ENCODE measurements around the gene KCNK4. TPM values are rescaled to one million over a fixed set of nuclear protein-coding genes. Genes with fewer than 3 reads are reported as not detected.

The KCNK4 gene
- total RNA-seq, 1 donor from 2014 or later = not detected

DNA sequence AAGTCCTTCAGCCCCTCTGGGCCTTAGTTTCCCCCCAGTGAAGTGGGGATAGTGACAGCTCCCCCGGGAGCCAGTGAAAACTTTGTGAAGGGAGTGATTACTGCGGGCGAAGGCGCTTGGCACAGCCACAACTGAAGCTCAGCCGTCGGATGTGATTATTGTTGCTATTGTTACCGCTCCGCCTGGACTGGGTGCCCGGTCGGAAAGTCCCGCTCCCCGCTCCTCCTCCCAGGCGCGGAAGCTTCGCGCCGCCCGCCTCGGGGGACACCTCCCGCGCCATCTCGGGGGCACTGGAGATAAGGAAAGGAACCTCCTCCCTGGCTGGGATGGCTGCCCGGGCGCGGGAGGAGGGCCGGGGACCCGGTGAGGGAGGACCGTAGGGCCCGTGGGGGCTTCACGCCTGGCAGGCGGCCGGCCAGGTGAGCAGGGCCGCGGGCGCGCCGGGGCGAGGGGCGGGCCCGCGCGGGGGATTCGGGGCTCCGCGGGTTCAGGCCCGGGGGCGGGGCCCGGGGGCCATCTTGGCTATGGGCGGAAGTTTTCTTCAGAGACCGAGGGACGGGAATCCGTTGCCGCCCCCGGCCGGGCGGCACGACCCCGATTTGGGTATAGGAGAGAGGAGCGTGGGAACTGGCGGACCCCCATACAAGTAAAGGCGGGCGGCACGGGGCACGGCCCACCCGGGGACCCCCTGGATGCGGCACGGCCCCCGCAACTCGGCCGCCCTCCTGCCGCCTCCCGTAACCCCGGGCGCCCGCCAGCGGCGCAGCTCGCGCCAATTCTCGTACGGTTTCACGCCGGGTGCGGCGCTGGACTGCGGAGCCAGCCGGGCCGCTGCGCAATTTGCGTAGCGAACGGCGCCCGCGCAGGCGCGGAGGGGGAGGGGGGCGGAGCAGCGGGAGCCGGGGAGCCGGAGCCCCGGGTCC, 5.9 kb upstream of the KCNK4 start, which contains the start of gene GPR137:
Gene GPR137 (plus strand): TSS at position 887 of the 923 bp plus-strand sequence. CDS start 677 bp downstream, outside the sequence.
- H3K4me1 Mint-ChIP-seq (ENCODE audit: unreplicated experiment) = peaks cover 13% of the 10 kb centered on the region
- peak within 1 kb of the TSS; percentile 88 for H3K27ac Mint-ChIP-seq
- peaks cover 14% of the 10 kb centered on the region for H3K27me3 Mint-ChIP-seq
- TF ChIP-seq, protein P1, sequence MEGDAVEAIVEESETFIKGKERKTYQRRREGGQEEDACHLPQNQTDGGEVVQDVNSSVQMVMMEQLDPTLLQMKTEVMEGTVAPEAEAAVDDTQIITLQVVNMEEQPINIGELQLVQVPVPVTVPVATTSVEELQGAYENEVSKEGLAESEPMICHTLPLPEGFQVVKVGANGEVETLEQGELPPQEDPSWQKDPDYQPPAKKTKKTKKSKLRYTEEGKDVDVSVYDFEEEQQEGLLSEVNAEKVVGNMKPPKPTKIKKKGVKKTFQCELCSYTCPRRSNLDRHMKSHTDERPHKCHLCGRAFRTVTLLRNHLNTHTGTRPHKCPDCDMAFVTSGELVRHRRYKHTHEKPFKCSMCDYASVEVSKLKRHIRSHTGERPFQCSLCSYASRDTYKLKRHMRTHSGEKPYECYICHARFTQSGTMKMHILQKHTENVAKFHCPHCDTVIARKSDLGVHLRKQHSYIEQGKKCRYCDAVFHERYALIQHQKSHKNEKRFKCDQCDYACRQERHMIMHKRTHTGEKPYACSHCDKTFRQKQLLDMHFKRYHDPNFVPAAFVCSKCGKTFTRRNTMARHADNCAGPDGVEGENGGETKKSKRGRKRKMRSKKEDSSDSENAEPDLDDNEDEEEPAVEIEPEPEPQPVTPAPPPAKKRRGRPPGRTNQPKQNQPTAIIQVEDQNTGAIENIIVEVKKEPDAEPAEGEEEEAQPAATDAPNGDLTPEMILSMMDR (conservative IDR thresholded peaks at IDR 0.05) = no peak
- peak within 1 kb of the TSS; percentile 87 for H3K4me3 Mint-ChIP-seq
- H3K36me3 Mint-ChIP-seq = peaks cover 12% of the 10 kb centered on the region
- peak; percentile 93 for DNase-seq (ENCODE audit: extremely low spot score, unreplicated experiment)
- no peaks in the 10 kb centered on the region for H3K9me3 Mint-ChIP-seq

DNA sequence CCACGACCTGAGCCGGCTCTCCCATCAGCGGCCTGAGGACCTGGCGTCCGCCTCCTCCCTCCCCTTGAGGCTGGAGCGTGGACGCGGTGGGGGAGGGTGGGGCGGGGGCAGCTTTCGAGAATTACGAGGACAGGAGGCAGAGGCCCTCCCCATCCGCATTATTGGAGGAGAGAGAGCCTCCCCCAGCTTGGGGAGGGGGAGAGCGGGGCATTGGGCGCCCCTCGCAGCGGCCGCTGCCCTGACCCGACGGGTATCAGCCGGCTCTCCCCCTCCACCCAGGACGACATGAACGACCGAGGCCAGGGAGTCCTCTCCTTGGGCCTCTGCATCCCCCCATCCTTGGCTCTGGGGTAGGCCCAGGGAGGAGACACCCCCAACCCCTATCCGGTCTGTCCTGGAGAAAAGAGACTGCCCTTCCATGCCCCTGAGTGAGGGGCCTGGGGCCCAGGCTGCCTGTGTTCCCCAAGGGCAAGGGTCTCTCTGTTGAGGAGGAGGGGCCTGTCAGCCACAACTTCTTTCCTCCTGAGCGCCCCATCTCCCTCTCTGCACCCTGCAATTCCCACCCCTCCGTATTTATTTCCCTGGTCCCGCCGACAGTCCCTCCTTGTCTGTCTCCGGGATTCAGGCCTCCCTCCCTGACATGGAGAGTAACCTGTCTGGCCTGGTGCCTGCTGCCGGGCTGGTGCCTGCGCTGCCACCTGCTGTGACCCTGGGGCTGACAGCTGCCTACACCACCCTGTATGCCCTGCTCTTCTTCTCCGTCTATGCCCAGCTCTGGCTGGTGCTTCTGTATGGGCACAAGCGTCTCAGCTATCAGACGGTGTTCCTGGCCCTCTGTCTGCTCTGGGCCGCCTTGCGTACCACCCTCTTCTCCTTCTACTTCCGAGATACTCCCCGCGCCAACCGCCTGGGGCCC, 5.0 kb upstream of the KCNK4 start:
- peak overlapping the region; percentile 79 for H3K27ac Mint-ChIP-seq
- H3K27me3 Mint-ChIP-seq = peaks cover 23% of the 10 kb centered on the region

DNA sequence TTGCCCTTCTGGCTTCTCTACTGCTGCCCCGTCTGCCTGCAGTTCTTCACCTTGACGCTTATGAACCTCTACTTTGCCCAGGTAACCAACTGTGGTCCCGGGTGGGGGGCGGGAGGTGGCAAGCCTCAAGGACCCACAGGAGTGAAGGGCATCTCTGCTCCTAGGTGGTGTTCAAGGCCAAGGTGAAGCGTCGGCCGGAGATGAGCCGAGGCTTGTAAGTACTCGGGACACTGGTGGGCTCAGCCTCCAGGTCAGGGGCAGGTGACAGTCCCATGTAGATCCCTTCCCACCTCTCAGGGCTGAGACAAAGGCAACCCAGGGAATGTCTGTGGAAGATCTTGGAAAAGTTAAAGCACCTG, 4.3 kb upstream of the KCNK4 start:
- peaks cover 23% of the 10 kb centered on the region for H3K27me3 Mint-ChIP-seq
- peaks cover 13% of the 10 kb centered on the region for H3K4me1 Mint-ChIP-seq (ENCODE audit: unreplicated experiment)
- H3K9me3 Mint-ChIP-seq = no peaks in the 10 kb centered on the region
- peak overlapping the region; percentile 86 for H3K4me3 Mint-ChIP-seq
- TF ChIP-seq, protein P1 (conservative IDR thresholded peaks at IDR 0.05) = no peak
- H3K36me3 Mint-ChIP-seq = peaks cover 10% of the 10 kb centered on the region
- no peak for DNase-seq (ENCODE audit: extremely low spot score, unreplicated experiment)
- no peak overlapping the region for H3K27ac Mint-ChIP-seq

More for the DNA sequence above, 5.0 kb upstream of the KCNK4 start:
- DNase-seq (ENCODE audit: extremely low spot score, unreplicated experiment) = no peak
- Mint-ChIP-seq H3K36me3 (peaks cover 16% of the 10 kb centered on the region), H3K4me1 (ENCODE audit: unreplicated experiment) (peaks cover 13% of the 10 kb centered on the region), H3K9me3 (no peaks in the 10 kb centered on the region), H3K4me3 (peak overlapping the region; percentile 86)
- TF ChIP-seq, protein P1 (conservative IDR thresholded peaks at IDR 0.05) = no peak

DNA sequence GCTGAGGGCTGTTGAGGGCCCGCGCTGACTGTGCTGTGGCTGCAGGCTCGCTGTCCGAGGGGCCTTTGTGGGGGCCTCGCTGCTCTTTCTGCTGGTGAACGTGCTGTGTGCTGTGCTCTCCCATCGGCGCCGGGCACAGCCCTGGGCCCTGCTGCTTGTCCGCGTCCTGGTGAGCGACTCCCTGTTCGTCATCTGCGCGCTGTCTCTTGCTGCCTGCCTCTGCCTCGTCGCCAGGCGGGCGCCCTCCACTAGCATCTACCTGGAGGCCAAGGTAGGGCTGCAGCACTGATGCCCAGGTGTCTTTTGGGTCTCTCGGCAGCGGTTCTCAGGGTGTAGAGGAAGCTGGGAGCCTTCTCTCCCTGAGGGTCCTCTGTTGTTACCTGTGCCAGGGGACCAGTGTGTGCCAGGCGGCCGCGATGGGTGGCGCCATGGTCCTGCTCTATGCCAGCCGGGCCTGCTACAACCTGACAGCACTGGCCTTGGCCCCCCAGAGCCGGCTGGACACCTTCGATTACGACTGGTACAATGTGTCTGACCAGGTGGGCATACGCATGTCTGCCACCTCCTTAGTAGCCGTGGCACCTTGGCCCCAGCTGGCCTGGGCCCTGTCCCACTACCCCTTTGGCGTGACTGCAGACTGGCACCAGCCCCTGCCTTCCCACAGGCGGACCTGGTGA, 3.3 kb upstream of the KCNK4 start:
- Mint-ChIP-seq H3K4me1 (ENCODE audit: unreplicated experiment) (peaks cover 12% of the 10 kb centered on the region), H3K27ac (no peak overlapping the region)

More for the DNA sequence above, 3.3 kb upstream of the KCNK4 start:
- DNase-seq (ENCODE audit: extremely low spot score, unreplicated experiment) = no peak
- peak overlapping the region; percentile 69 for H3K4me3 Mint-ChIP-seq
- TF ChIP-seq, protein P1 (conservative IDR thresholded peaks at IDR 0.05) = no peak
- H3K9me3 Mint-ChIP-seq = no peaks in the 10 kb centered on the region
- H3K27me3 Mint-ChIP-seq = peaks cover 28% of the 10 kb centered on the region
- H3K36me3 Mint-ChIP-seq = peaks cover 10% of the 10 kb centered on the region

All from type B pancreatic cell (in vitro differentiated cells).